Suprapubic skin (tissue), 4 donors: ENCODE measurements around the gene ZFAND3. TPM values are rescaled to one million over a fixed set of nuclear protein-coding genes. Genes with fewer than 3 reads are reported as not detected.

Experiments used
- DNase-seq, 2 donors: peaks; one replicate each; pipeline ENCODE4 v3.0.0-alpha.2; 2019; ENCODE audit warnings: low spot score in 2 of 2
- H3K27ac ChIP-seq: fragments of 200-600 bp; sonication (generic); one replicate; pipeline ENCODE4 v1.5.1; 2019
- H3K27me3 ChIP-seq: fragments of 200-600 bp; sonication (generic); one replicate; pipeline ENCODE4 v1.5.1; 2019
- H3K36me3 ChIP-seq: fragments of 200-600 bp; sonication (generic); one replicate; pipeline ENCODE4 v1.5.1; 2019
- H3K4me1 ChIP-seq: fragments of 200-600 bp; sonication (generic); one replicate; pipeline ENCODE4 v1.5.1; 2019
- H3K4me3 ChIP-seq: fragments of 200-600 bp; sonication (generic); one replicate; pipeline ENCODE4 v1.5.1; 2019; ENCODE audit warnings: mild to moderate bottlenecking
- H3K9me3 ChIP-seq: fragments of 200-600 bp; sonication (generic); one replicate; pipeline ENCODE4 v1.5.1; 2019
- CTCF ChIP-seq, 2 donors: fragments of 200-600 bp in 1 of 2; fragments of 450-650 bp in 1 of 2; sonication (generic) in 1 of 2; IDR thresholded peaks; one replicate each; pipeline ENCODE4 v1.5.1; 2016 to 2019; ENCODE audit warnings: antibody characterized with exemption in 2 of 2, mild to moderate bottlenecking in 1 of 2, moderate library complexity in 1 of 2
- EP300 ChIP-seq: sonication (generic); formaldehyde crosslinking; IDR thresholded peaks from one replicate; pipeline ENCODE4 v1.6.1; 2017; ENCODE audit warnings: antibody characterized with exemption
- POLR2A ChIP-seq, 2 donors: fragments of 450-650 bp; IDR thresholded peaks; one replicate each; pipeline ENCODE4 v1.6.1; 2017; ENCODE audit warnings: antibody characterized with exemption in 2 of 2, mild to moderate bottlenecking in 2 of 2, moderate library complexity in 2 of 2
- POLR2AphosphoS5 ChIP-seq, 3 donors: sonication (generic); formaldehyde crosslinking; IDR thresholded peaks; one replicate each; pipeline ENCODE4 v1.6.1; 2017; ENCODE audit warnings: antibody characterized with exemption in 3 of 3
- WGBS: methylation state at CpG from one replicate; pipeline ENCODE4 v1.1.5; 2018; 5-methylcytosine and 5-hydroxymethylcytosine counted together
- total RNA-seq, 4 donors: library from RNA; depleted of rRNA; stranded (reverse); fragments of >200 nt; gene quantifications; one replicate each; pipeline ENCODE4 v1.1.0, GENCODE V29; 2016

Gene ZFAND3
- total RNA-seq, 4 donors from 2014 or later = 31.1 to 41.0 (median 36.3) TPM

- peaks cover 77% of the 10 kb centered on the region for H3K4me1 ChIP-seq
- no peak for TF ChIP-seq POLR2AphosphoS5 (IDR thresholded peaks at IDR 0.05)
- no peak for TF ChIP-seq CTCF (IDR thresholded peaks at IDR 0.05)
- TF ChIP-seq POLR2A (IDR thresholded peaks at IDR 0.05) = no peak
- no peak for TF ChIP-seq EP300
- 82% methylated on average over 3 of the region's 3 CpGs for WGBS
Observed at GRCh38 chr6:37824170-37824569, 4.6 kb downstream of the ZFAND3 start.

GRCh38 chr6:37826188-37826587 is 6.7 kb downstream of the ZFAND3 start:
- Histone ChIP-seq H3K9me3 (no peaks in the 10 kb centered on the region), H3K4me3 (no peak overlapping the region), H3K27me3 (no peaks in the 10 kb centered on the region), H3K36me3 (no peaks in the 10 kb centered on the region), H3K4me1 (peaks cover 82% of the 10 kb centered on the region), H3K27ac (no peak overlapping the region)
- DNase-seq = no peak
- TF ChIP-seq CTCF (IDR thresholded peaks at IDR 0.05) (no peak), EP300 (no peak), POLR2AphosphoS5 (IDR thresholded peaks at IDR 0.05) (no peak), POLR2A (IDR thresholded peaks at IDR 0.05) (no peak)
- WGBS = 87% methylated on average over 6 of the region's 6 CpGs

More at GRCh38 chr6:37824170-37824569, 4.6 kb downstream of the ZFAND3 start:
- Histone ChIP-seq H3K9me3 (no peaks in the 10 kb centered on the region), H3K27ac (no peak overlapping the region), H3K27me3 (no peaks in the 10 kb centered on the region), H3K36me3 (no peaks in the 10 kb centered on the region), H3K4me3 (no peak overlapping the region)
- no peak for DNase-seq

- TF ChIP-seq EP300 (no peak), POLR2A (IDR thresholded peaks at IDR 0.05) (no peak), POLR2AphosphoS5 (IDR thresholded peaks at IDR 0.05) (no peak), CTCF (IDR thresholded peaks at IDR 0.05) (no peak)
- Histone ChIP-seq H3K4me1 (peaks cover 74% of the 10 kb centered on the region), H3K9me3 (no peaks in the 10 kb centered on the region), H3K27me3 (no peaks in the 10 kb centered on the region), H3K36me3 (no peaks in the 10 kb centered on the region), H3K4me3 (no peak overlapping the region), H3K27ac (no peak overlapping the region)
- DNase-seq = no peak
- 73% methylated on average over 2 of the region's 2 CpGs for WGBS
Observed at GRCh38 chr6:37826993-37827392, 7.5 kb downstream of the ZFAND3 start.

- no peaks in the 10 kb centered on the region for H3K36me3 ChIP-seq
- no peak overlapping the region for H3K27ac ChIP-seq
- no peak for TF ChIP-seq POLR2A (IDR thresholded peaks at IDR 0.05)
- H3K4me3 ChIP-seq = no peak overlapping the region
- H3K27me3 ChIP-seq = no peaks in the 10 kb centered on the region
- no peak for DNase-seq
- H3K9me3 ChIP-seq = no peaks in the 10 kb centered on the region
- H3K4me1 ChIP-seq = peaks cover 67% of the 10 kb centered on the region
- WGBS = 70% methylated on average over 4 of the region's 4 CpGs
Observed at GRCh38 chr6:37827603-37828265, 8.2 kb downstream of the ZFAND3 start.

GRCh38 chr6:37830225-37830624 is 10.7 kb downstream of the ZFAND3 start:
- H3K36me3 ChIP-seq = peaks cover 4% of the 10 kb centered on the region
- no peak for DNase-seq
- H3K27ac ChIP-seq = no peak overlapping the region
- H3K9me3 ChIP-seq = no peaks in the 10 kb centered on the region
- H3K27me3 ChIP-seq = no peaks in the 10 kb centered on the region
- WGBS = 80% methylated on average over 2 of the region's 2 CpGs
- TF ChIP-seq CTCF (IDR thresholded peaks at IDR 0.05) (no peak), EP300 (no peak), POLR2A (IDR thresholded peaks at IDR 0.05) (no peak), POLR2AphosphoS5 (IDR thresholded peaks at IDR 0.05) (no peak)
- H3K4me3 ChIP-seq = no peak overlapping the region
- peaks cover 51% of the 10 kb centered on the region for H3K4me1 ChIP-seq

- no peaks in the 10 kb centered on the region for H3K9me3 ChIP-seq
- 95% methylated on average over 4 of the region's 4 CpGs for WGBS
- H3K27ac ChIP-seq = no peak overlapping the region
- no peaks in the 10 kb centered on the region for H3K27me3 ChIP-seq
- TF ChIP-seq CTCF (IDR thresholded peaks at IDR 0.05) (no peak), POLR2A (IDR thresholded peaks at IDR 0.05) (no peak), EP300 (no peak), POLR2AphosphoS5 (IDR thresholded peaks at IDR 0.05) (no peak)
- DNase-seq = no peak
- no peak overlapping the region for H3K4me3 ChIP-seq
- peaks cover 39% of the 10 kb centered on the region for H3K4me1 ChIP-seq
- peaks cover 4% of the 10 kb centered on the region for H3K36me3 ChIP-seq
Observed at GRCh38 chr6:37831457-37831856, 11.9 kb downstream of the ZFAND3 start.
